GM12878 (cell line): ENCODE data around the gene SYNJ2. TPM values are rescaled to one million over a fixed set of nuclear protein-coding genes. Genes with fewer than 3 reads are reported as not detected.

Experiments
- ATAC-seq: fragments of 200-7000 bp; cut with Tn5 transposase; 3 replicates; pipeline ENCODE4 v1.9.1; 2020; ENCODE audit warnings: mild to moderate bottlenecking, moderate library complexity
- BruUV-seq: library from RNA; stranded (reverse); fragments of 400-500 nt; replicated peaks from 2 replicates; lab custom pipeline; 2021; lab: Mats Ljungman, UMichigan
- CTCF ChIA-PET: fragments of 300-600 bp; sonication (Branson Sonifier 250); formaldehyde crosslinking; extraction: SDS; loops from one replicate; lab custom pipeline; 2021; ENCODE audit warnings: inconsistent platforms; lab: Yijun Ruan, JAX
- POLR2A ChIA-PET: fragments of 350-600 bp; formaldehyde crosslinking; extraction: SDS; loops from one replicate; lab custom pipeline; 2021; ENCODE audit warnings: inconsistent platforms; lab: Charles Lee
- RAD21 ChIA-PET: fragments of 300-600 bp; sonication (Branson Sonifier 250); formaldehyde crosslinking; loops from one replicate; lab custom pipeline; 2023; ENCODE audit warnings: antibody characterized with exemption; ENCODE audit not compliant: unreplicated experiment; lab: Charles Lee
- SMC1A ChIA-PET: fragments of 300-600 bp; sonication (Branson Sonifier 250); formaldehyde crosslinking; loops from one replicate; lab custom pipeline; 2023; ENCODE audit not compliant: unreplicated experiment, uncharacterized antibody; lab: Charles Lee
- DNase-seq: peaks from one replicate; pipeline ENCODE4 v3.0.0-alpha.2; 2011; ENCODE audit warnings: low read depth, low spot score
- FAIRE-seq: peaks from 3 replicates; lab custom pipeline; 2011; peaks lifted over from hg19 to GRCh38; lab: Jason Lieb, UNC
- H2AFZ ChIP-seq: 2 replicates; pipeline ENCODE4 v1.6.0; 2011; ENCODE audit warnings: low read depth, low read length, control low read depth; ENCODE audit not compliant: control insufficient read depth
- H3K27ac ChIP-seq: 2 replicates; pipeline ENCODE4 v1.5.1; 2011; ENCODE audit warnings: control low read depth; ENCODE audit not compliant: control insufficient read depth, insufficient read depth
- H3K27me3 ChIP-seq, 2 experiments: replicated peaks in 1 of 2; 2 replicates each; pipeline versions ENCODE4 v1.6.0 to v1.6.1; 2011; ENCODE audit warnings: low read length in 1 of 2; ENCODE audit not compliant: control insufficient read depth in 2 of 2, insufficient read depth in 2 of 2
- H3K36me3 ChIP-seq, 2 experiments: 2 replicates each; pipeline ENCODE4 v1.5.1; 2011; ENCODE audit warnings: low read length in 1 of 2; ENCODE audit not compliant: control insufficient read depth in 2 of 2, insufficient read depth in 2 of 2
- H3K4me1 ChIP-seq: 2 replicates; pipeline ENCODE4 v1.6.1; 2011; ENCODE audit warnings: mild to moderate bottlenecking, low read length, moderate library complexity, mixed read lengths; ENCODE audit not compliant: control insufficient read depth, insufficient read depth
- H3K4me2 ChIP-seq: 2 replicates; pipeline ENCODE4 v1.6.0; 2011; ENCODE audit warnings: control low read depth; ENCODE audit not compliant: control insufficient read depth, insufficient read depth
- H3K4me3 ChIP-seq: fragments of 200-600 bp; sonication (generic); 2 replicates; pipeline ENCODE4 v1.5.1; 2016
- H3K79me2 ChIP-seq: 2 replicates; pipeline ENCODE4 v1.6.0; 2011; ENCODE audit warnings: low read length; ENCODE audit not compliant: control insufficient read depth, insufficient read depth
- H3K9ac ChIP-seq: 2 replicates; pipeline ENCODE4 v1.8.0; 2011; ENCODE audit warnings: low read length, control low read depth, mixed read lengths; ENCODE audit not compliant: control insufficient read depth, insufficient read depth
- H3K9me3 ChIP-seq: replicated peaks from 3 replicates; pipeline ENCODE4 v1.5.1; 2011; ENCODE audit warnings: mild to moderate bottlenecking, low read length; ENCODE audit not compliant: control insufficient read depth, insufficient read depth
- H4K20me1 ChIP-seq: 2 replicates; pipeline ENCODE4 v1.6.0; 2011; ENCODE audit not compliant: control insufficient read depth, insufficient read depth
- CEBPZ ChIP-seq: fragments of 150-350 bp; IDR thresholded peaks from 2 replicates; pipeline ENCODE4 v1.6.1; 2016; ENCODE audit warnings: low read depth, low read length
- DPF2 ChIP-seq: fragments of 450-650 bp; IDR thresholded peaks from 2 replicates; pipeline ENCODE4 v1.6.1; 2017; ENCODE audit warnings: mild to moderate bottlenecking
- NFYA ChIP-seq: IDR thresholded peaks from 2 replicates; pipeline ENCODE4 v1.6.1; 2011; ENCODE audit warnings: low read depth, mild to moderate bottlenecking, low read length, improper control_type of control experiment, borderline replicate concordance
- NR2C2 ChIP-seq: IDR thresholded peaks from 2 replicates; pipeline ENCODE4 v1.6.1; 2011; ENCODE audit warnings: borderline replicate concordance, low read depth; ENCODE audit not compliant: control insufficient read depth, insufficient read length
- RELA ChIP-seq: fragments of 450-650 bp; IDR thresholded peaks from 2 replicates; pipeline ENCODE4 v1.8.0; 2014; ENCODE audit warnings: borderline replicate concordance; ENCODE audit not compliant: partially characterized antibody
- SREBF2 ChIP-seq: IDR thresholded peaks from 2 replicates; pipeline ENCODE4 v1.6.1; 2012; ENCODE audit warnings: mild to moderate bottlenecking, low read length
- TCF7 ChIP-seq: IDR thresholded peaks from 2 replicates; pipeline ENCODE4 v1.6.1; 2014; ENCODE audit warnings: antibody characterized with exemption, borderline replicate concordance
- ZZZ3 ChIP-seq: IDR thresholded peaks from 2 replicates; pipeline ENCODE4 v1.6.1; 2011; ENCODE audit warnings: low read depth; ENCODE audit not compliant: control insufficient read depth, insufficient read length
- WGBS: methylation state at CpG from one replicate; pipeline ENCODE4 v1.1.6; 2016; ENCODE audit warnings: low lambda C conversion rate; ENCODE audit not compliant: insufficient replicate concordance, insufficient coverage; ENCODE audit errors: missing lambda C conversion rate; 5-methylcytosine and 5-hydroxymethylcytosine counted together
- in situ Hi-C: fragments of 300-500 bp; cut with MboI; formaldehyde crosslinking; loops from 9 replicates; pipeline ENCODE4 v1.14.3; 2018; ENCODE audit warnings: mixed read lengths
- intact Hi-C: fragments of 100-400 bp; cut with micrococcal nuclease; formaldehyde crosslinking; loops from one replicate; pipeline ENCODE4 v1.14.2; 2022; ENCODE audit not compliant: unreplicated experiment
- polyA plus RNA-seq, 11 experiments: library from polyadenylated mRNA; depleted of rRNA in 4 of 11; unstranded in 6 of 11; stranded (reverse) in 5 of 11; fragments of >200 nt; fragmentation: Nextera tagmentation in 4 of 11; fragmentation: Illumina TruSeq in 1 of 11; extraction: Ambion mirVana in 4 of 11; extraction: Trizol in 1 of 11; gene quantifications; 1 replicate in 1 of 11; 2 replicates in 10 of 11; pipeline versions ENCODE4 v1.2.1 to v1.2.3, GENCODE V29; 2011 to 2016; ENCODE audit warnings: inconsistent platforms in 2 of 11, missing spikeins in 2 of 11, low read depth in 1 of 11
- total RNA-seq, 4 experiments: library from RNA; depleted of rRNA in 3 of 4; stranded (reverse); fragments of >200 nt in 3 of 4; fragmentation: Illumina TruSeq in 1 of 4; extraction: Trizol in 1 of 4; gene quantifications; 2 replicates each; pipeline versions ENCODE4 v1.2.1 to v1.2.3, GENCODE V29; 2013 to 2021

SYNJ2 gene
- total and polyA plus RNA-seq, 10 of the 15 experiments (the other 5 are each of a cell fraction or from before 2014, with no cell fraction given): 0.11 to 1.8 (median 0.57) TPM

- FAIRE-seq (no peak), DNase-seq (no peak), ATAC-seq (peak; percentile 68)
- in situ Hi-C loops: no loop called here
- no TSS peak for BruUV-seq
- WGBS: 46% methylated on average over 2 of the region's 2 CpGs
- H3K9ac ChIP-seq: no peak overlapping the region
- H3K36me3 ChIP-seq: no peaks in the 10 kb centered on the region; a peak in 1 of 4 replicates
- no peak overlapping the region for H3K27ac ChIP-seq
- POLR2A ChIA-PET: interaction anchor here (1.4 kb wide), 1 partner anchor 12 kb away, joined by 4 read pairs; no protein-coding TSS in a partner anchor
- peaks cover 3% of the 10 kb centered on the region; the same call in 1 of the 2 replicates for H3K4me1 ChIP-seq
- intact Hi-C loops: no loop called here
- H3K27me3 ChIP-seq: no peaks in the 10 kb centered on the region
- no peak for TF ChIP-seq RELA
- no peak for TF ChIP-seq NFYA
- no peak for TF ChIP-seq NR2C2
- no peak for TF ChIP-seq TCF7
- TF ChIP-seq DPF2: 0 out of 2 replicates have a peak, but pooled peaks have one; percentile 20
- TF ChIP-seq CEBPZ: no peak
- TF ChIP-seq ZZZ3: no peak
- TF ChIP-seq SREBF2: no peak
- no peaks in the 10 kb centered on the region for H3K9me3 ChIP-seq
- CTCF ChIA-PET: interaction anchor here (1.9 kb wide), 1 partner anchor 15 kb away, joined by 7 read pairs; no protein-coding TSS in a partner anchor
- RAD21 ChIA-PET: no interaction called here
- SMC1A ChIA-PET: interaction anchor here (1.1 kb wide), 1 partner anchor 177 kb away, joined by 4 read pairs; no protein-coding TSS in a partner anchor
- H3K4me3 ChIP-seq: no peak overlapping the region
- no peaks in the 10 kb centered on the region for H4K20me1 ChIP-seq
- H3K4me2 ChIP-seq: no peak overlapping the region
- no peak overlapping the region for H2AFZ ChIP-seq
- no peaks in the 10 kb centered on the region for H3K79me2 ChIP-seq
Observed at GRCh38 chr6:158086054-158086503, 104.4 kb downstream of the SYNJ2 start.
